GM18519 (cell line): ENCODE measurements around the gene KRTAP10-4.
"Not testable (repeated sequence)": the region's sequence is repeated elsewhere in the genome, so short reads cannot be mapped to it uniquely, and the experiment has no call there.

Experiments
- ATAC-seq: cut with Tn5 transposase; IDR thresholded peaks from one replicate; pipeline ENCODE4 v1.9.1; 2021; ENCODE audit warnings: mild to moderate bottlenecking, moderate library complexity; ENCODE audit not compliant: unreplicated experiment, low FRiP score

Gene KRTAP10-4

GRCh38 chr21:44575307-44576024, 1.9 kb downstream of the KRTAP10-4 start:
- ATAC-seq: no peak

GRCh38 chr21:44576025-44576420, 2.5 kb downstream of the KRTAP10-4 start:
- ATAC-seq: no peak

GRCh38 chr21:44578371-44579055, 5.0 kb downstream of the KRTAP10-4 start:
- no peak for ATAC-seq

GRCh38 chr21:44579056-44579832, 5.7 kb downstream of the KRTAP10-4 start:
- ATAC-seq: no peak

- no peak for ATAC-seq
Observed at GRCh38 chr21:44579833-44580144, 6.3 kb downstream of the KRTAP10-4 start.

- not testable (repeated sequence) for ATAC-seq
Observed at GRCh38 chr21:44580231-44580821, 6.8 kb downstream of the KRTAP10-4 start, which contains the start of gene KRTAP10-5. Gene KRTAP10-5, minus strand, starts transcription at chr21:44580604. Its CDS starts 26 bp downstream, at chr21:44580578.

GRCh38 chr21:44581158-44581557, 7.6 kb downstream of the KRTAP10-4 start:
- no peak for ATAC-seq

- no peak for ATAC-seq
Observed at GRCh38 chr21:44582055-44582454, 8.5 kb downstream of the KRTAP10-4 start.

GRCh38 chr21:44583089-44583799, 9.7 kb downstream of the KRTAP10-4 start:
- ATAC-seq: no peak

GRCh38 chr21:44583800-44584147, 10.2 kb downstream of the KRTAP10-4 start:
- ATAC-seq: no peak

GRCh38 chr21:44585892-44586291, 12.4 kb downstream of the KRTAP10-4 start:
- no peak for ATAC-seq

GRCh38 chr21:44589094-44589493, 15.6 kb downstream of the KRTAP10-4 start:
- ATAC-seq: no peak

- ATAC-seq: no peak
Observed at GRCh38 chr21:44589586-44590305, 16.2 kb downstream of the KRTAP10-4 start.

- ATAC-seq: no peak
Observed at GRCh38 chr21:44590311-44590721, 16.8 kb downstream of the KRTAP10-4 start.

GRCh38 chr21:44590897-44591800, 17.6 kb downstream of the KRTAP10-4 start:
- not testable (repeated sequence) for ATAC-seq

- not testable (repeated sequence) for ATAC-seq
Observed at GRCh38 chr21:44591801-44592130, 18.2 kb downstream of the KRTAP10-4 start.

- ATAC-seq: no peak
Observed at GRCh38 chr21:44592446-44593311, 19.1 kb downstream of the KRTAP10-4 start, which contains the start of gene KRTAP10-6. Gene KRTAP10-6, minus strand, starts transcription at chr21:44592505. Its CDS starts 21 bp downstream, at chr21:44592484.
